HG02938 (cell line): ENCODE results near the gene DYSF.

Experiments used
- ATAC-seq: cut with Tn5 transposase; IDR thresholded peaks from one replicate; pipeline ENCODE4 v1.9.1; 2021; ENCODE audit warnings: mild to moderate bottlenecking, moderate library complexity; ENCODE audit not compliant: unreplicated experiment

The DYSF gene

GRCh38 chr2:71610671-71611070, 157.3 kb downstream of the DYSF start:
- ATAC-seq, result no peak

GRCh38 chr2:71611247-71611646, 157.9 kb downstream of the DYSF start:
- ATAC-seq, result no peak

DNA sequence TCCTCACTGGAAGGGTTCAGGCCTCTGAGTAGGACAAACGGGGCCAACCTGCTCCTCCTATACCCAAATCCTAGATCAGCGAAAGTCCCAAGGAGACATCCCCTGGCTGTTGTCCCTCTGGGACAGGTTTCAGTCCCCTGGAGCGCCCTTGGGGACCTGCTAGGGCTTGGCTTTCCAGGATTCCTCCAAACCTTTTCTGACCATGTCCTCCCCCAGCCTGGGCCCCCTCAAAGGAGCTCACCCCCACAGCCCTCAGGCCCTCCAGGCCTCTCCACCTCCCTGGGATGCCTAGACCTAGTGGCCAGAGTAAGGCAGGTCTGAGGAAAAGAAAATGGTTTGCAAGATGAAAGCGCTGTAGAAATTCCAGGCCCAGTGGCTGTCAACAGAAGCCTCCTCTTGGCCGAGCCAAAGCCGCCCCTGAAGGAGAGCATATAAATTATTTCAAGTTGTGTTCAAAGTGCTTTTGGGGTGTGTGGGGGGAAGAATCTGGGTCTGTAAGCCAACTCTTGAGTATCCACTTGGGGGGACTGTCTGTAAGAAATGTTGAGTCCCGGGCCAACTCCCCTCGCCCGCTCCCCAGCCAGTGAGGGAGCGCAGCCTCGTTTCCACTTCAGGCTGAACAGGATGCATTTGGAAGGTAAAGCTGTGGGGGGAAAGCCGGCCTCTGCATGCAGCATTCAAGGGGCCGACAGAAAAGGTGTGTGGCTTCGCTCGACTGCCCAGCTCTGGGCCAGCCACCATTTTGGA, 158.6 kb downstream of the DYSF start:
- ATAC-seq, result no peak

DNA sequence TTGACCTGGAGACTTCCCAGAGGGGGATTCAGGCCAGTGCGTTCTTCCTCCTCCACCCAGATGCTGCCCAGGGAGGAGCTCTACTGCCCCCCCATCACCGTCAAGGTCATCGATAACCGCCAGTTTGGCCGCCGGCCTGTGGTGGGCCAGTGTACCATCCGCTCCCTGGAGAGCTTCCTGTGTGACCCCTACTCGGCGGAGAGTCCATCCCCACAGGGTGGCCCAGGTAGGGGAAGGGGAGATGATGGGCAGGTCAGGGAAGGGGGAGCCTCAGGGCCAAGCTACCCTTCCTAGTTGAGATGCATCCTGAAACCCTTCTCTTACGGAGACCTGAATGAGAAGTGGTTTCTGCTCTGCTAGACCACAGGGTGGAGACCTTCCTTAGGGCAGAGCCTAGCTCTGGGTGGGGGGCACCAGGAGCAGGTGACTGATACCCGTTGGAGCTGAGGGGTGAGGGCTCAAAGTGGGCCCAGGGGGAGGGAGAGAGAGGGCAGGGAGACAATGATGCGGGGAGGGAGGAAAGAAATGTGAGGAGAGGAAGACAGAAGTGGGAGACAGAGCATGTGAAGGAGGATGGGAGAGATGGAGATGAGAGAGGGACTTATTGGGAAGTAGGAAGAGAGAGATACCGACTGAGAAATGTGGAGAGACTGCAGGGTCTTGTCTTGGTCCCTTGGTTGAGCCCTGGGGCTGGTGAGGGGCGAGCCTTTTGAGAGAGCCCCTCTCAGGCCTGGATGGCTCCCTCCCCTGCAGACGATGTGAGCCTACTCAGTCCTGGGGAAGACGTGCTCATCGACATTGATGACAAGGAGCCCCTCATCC, 159.4 kb downstream of the DYSF start:
- ATAC-seq, result no peak

DNA sequence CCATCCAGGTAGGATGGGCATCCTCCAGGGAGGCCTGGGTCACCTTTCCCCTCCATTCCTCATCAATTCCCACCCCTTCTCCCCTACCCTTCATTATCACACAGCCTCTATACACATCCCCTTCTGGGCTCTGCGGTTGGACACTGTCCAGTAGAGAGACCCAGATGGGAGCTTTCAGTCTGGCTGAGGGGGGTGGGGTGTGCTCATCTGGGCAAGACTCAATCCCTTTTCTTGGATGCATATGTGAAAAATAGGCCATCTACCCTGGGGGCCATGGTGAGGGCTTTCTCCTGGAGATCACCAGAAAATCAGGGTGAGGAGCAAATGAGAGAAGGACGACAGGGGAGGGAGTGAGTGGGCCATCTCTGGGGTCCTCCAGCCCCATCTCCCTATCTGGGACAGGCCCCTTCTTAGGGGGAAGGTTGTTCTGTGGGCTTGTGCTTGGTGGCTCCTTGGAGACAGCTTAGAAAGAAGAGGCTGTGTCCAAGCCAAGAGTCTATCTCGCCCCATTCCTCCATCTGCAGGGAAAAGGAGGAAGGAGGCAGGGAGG, 160.1 kb downstream of the DYSF start:
- ATAC-seq, result no peak

- ATAC-seq, result no peak
Observed at GRCh38 chr2:71613953-71614925, 160.9 kb downstream of the DYSF start.

- ATAC-seq, result no peak
Observed at GRCh38 chr2:71614976-71615766, 161.8 kb downstream of the DYSF start.

GRCh38 chr2:71615767-71616730, 162.7 kb downstream of the DYSF start:
- ATAC-seq, result no peak

GRCh38 chr2:71617266-71617665, 163.9 kb downstream of the DYSF start:
- no peak for ATAC-seq

GRCh38 chr2:71618327-71619113, 165.2 kb downstream of the DYSF start:
- ATAC-seq, result no peak

DNA sequence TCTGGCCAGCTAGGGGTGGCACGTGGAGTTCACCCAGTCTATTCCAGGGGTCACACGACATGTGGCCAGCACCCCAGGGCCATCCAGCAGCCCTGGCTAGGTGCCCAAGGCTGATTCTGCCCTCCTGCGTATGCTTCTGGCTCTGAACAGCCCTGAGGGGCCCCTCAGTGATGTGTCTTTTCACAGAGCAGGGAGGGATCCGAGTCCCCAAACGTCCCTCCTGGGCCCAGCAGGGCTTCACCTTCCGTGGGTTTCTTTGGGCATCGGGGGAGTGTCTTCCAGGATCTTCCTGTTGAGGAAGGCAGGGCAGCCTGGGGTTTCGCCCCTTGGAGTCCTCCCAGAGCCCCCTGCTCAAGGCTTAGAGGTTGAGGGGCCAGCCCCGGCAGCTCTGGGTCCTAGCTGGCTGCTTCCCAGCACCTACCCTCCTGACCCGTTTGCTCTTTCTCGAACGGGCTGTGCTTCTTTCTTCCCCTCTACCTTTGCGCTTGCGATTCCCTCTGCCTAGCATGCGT, 165.9 kb downstream of the DYSF start:
- no peak for ATAC-seq

- ATAC-seq, result no peak
Observed at GRCh38 chr2:71620116-71620515, 166.8 kb downstream of the DYSF start.

- no peak for ATAC-seq
Observed at GRCh38 chr2:71620851-71621251, 167.5 kb downstream of the DYSF start.

DNA sequence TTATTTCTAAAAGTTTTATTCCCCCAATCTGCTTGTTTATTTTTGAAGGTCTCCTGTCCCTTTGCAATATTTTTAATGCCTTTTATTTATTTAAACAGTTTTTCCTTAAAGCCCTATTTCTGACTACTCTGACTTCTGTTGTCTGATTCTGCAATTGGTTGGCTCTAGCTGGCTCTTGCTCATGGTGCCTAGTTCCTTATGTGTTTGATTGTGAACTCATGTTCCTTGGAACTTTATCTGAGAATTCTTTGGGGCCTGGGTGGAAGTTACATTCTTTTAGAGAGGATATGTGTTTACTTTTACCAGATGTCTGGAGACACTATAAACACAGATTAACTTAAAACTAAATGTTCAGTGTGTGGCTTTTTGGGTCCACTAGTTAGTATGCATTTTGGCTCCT, 175.9 kb downstream of the DYSF start:
- no peak for ATAC-seq

- ATAC-seq, result no peak
Observed at GRCh38 chr2:71629771-71630453, 176.6 kb downstream of the DYSF start.

GRCh38 chr2:71630454-71631328, 177.3 kb downstream of the DYSF start:
- no peak for ATAC-seq
